Suprapubic skin (tissue), 4 donors: ENCODE results near the gene MTERF4. TPM values are rescaled to one million over a fixed set of nuclear protein-coding genes. Genes with fewer than 3 reads are reported as not detected.

ENCODE experiments used
- DNase-seq, 2 donors: peaks; one replicate each; pipeline ENCODE4 v3.0.0-alpha.2; 2019; ENCODE audit warnings: low spot score in 2 of 2
- H3K27ac ChIP-seq: fragments of 200-600 bp; sonication (generic); one replicate; pipeline ENCODE4 v1.5.1; 2019
- H3K27me3 ChIP-seq: fragments of 200-600 bp; sonication (generic); one replicate; pipeline ENCODE4 v1.5.1; 2019
- H3K36me3 ChIP-seq: fragments of 200-600 bp; sonication (generic); one replicate; pipeline ENCODE4 v1.5.1; 2019
- H3K4me1 ChIP-seq: fragments of 200-600 bp; sonication (generic); one replicate; pipeline ENCODE4 v1.5.1; 2019
- H3K4me3 ChIP-seq: fragments of 200-600 bp; sonication (generic); one replicate; pipeline ENCODE4 v1.5.1; 2019; ENCODE audit warnings: mild to moderate bottlenecking
- H3K9me3 ChIP-seq: fragments of 200-600 bp; sonication (generic); one replicate; pipeline ENCODE4 v1.5.1; 2019
- CTCF ChIP-seq, 2 donors: fragments of 200-600 bp in 1 of 2; fragments of 450-650 bp in 1 of 2; sonication (generic) in 1 of 2; IDR thresholded peaks; one replicate each; pipeline ENCODE4 v1.5.1; 2016 to 2019; ENCODE audit warnings: antibody characterized with exemption in 2 of 2, mild to moderate bottlenecking in 1 of 2, moderate library complexity in 1 of 2
- EP300 ChIP-seq: sonication (generic); formaldehyde crosslinking; IDR thresholded peaks from one replicate; pipeline ENCODE4 v1.6.1; 2017; ENCODE audit warnings: antibody characterized with exemption
- POLR2A ChIP-seq, 2 donors: fragments of 450-650 bp; IDR thresholded peaks; one replicate each; pipeline ENCODE4 v1.6.1; 2017; ENCODE audit warnings: antibody characterized with exemption in 2 of 2, mild to moderate bottlenecking in 2 of 2, moderate library complexity in 2 of 2
- POLR2AphosphoS5 ChIP-seq, 3 donors: sonication (generic); formaldehyde crosslinking; IDR thresholded peaks; one replicate each; pipeline ENCODE4 v1.6.1; 2017; ENCODE audit warnings: antibody characterized with exemption in 3 of 3
- WGBS: methylation state at CpG from one replicate; pipeline ENCODE4 v1.1.5; 2018; 5-methylcytosine and 5-hydroxymethylcytosine counted together
- total RNA-seq, 4 donors: library from RNA; depleted of rRNA; stranded (reverse); fragments of >200 nt; gene quantifications; one replicate each; pipeline ENCODE4 v1.1.0, GENCODE V29; 2016

MTERF4 gene
- total RNA-seq, 4 donors from 2014 or later = 30.0 to 81.8 (median 52.4) TPM

GRCh38 chr2:241087420-241088268, 14.4 kb downstream of the MTERF4 start:
- Histone ChIP-seq H3K4me3 (no peak overlapping the region), H3K9me3 (no peaks in the 10 kb centered on the region), H3K4me1 (no peaks in the 10 kb centered on the region), H3K36me3 (peaks cover 71% of the 10 kb centered on the region), H3K27ac (no peak overlapping the region), H3K27me3 (no peaks in the 10 kb centered on the region)
- peak in 1 of 2 donors; percentile 54 for DNase-seq
- 94% methylated on average over 28 of the region's 29 CpGs for WGBS
- TF ChIP-seq CTCF (IDR thresholded peaks at IDR 0.05) = no peak
- no peak for TF ChIP-seq POLR2A (IDR thresholded peaks at IDR 0.05)
- no peak for TF ChIP-seq POLR2AphosphoS5 (IDR thresholded peaks at IDR 0.05)
- TF ChIP-seq EP300 = no peak

GRCh38 chr2:241084856-241085444, 17.1 kb downstream of the MTERF4 start:
- 92% methylated on average over 4 of the region's 4 CpGs for WGBS

GRCh38 chr2:241083091-241083415, 19.0 kb downstream of the MTERF4 start:
- Histone ChIP-seq H3K4me1 (no peaks in the 10 kb centered on the region), H3K9me3 (no peaks in the 10 kb centered on the region), H3K27ac (no peak overlapping the region), H3K27me3 (no peaks in the 10 kb centered on the region), H3K4me3 (no peak overlapping the region), H3K36me3 (peaks cover 32% of the 10 kb centered on the region)
- no peak for TF ChIP-seq POLR2AphosphoS5 (IDR thresholded peaks at IDR 0.05)
- no peak for TF ChIP-seq EP300
- TF ChIP-seq POLR2A (IDR thresholded peaks at IDR 0.05) = no peak
- no peak for TF ChIP-seq CTCF (IDR thresholded peaks at IDR 0.05)
- WGBS = 83% methylated on average over 5 of the region's 5 CpGs
- no peak for DNase-seq

More at GRCh38 chr2:241084856-241085444, 17.1 kb downstream of the MTERF4 start:
- no peak for TF ChIP-seq POLR2A (IDR thresholded peaks at IDR 0.05)
- TF ChIP-seq POLR2AphosphoS5 (IDR thresholded peaks at IDR 0.05) = no peak
- TF ChIP-seq EP300 = no peak
- TF ChIP-seq CTCF (IDR thresholded peaks at IDR 0.05) = no peak
- Histone ChIP-seq H3K4me1 (no peaks in the 10 kb centered on the region), H3K27ac (no peak overlapping the region), H3K36me3 (peaks cover 49% of the 10 kb centered on the region), H3K27me3 (no peaks in the 10 kb centered on the region), H3K4me3 (no peak overlapping the region), H3K9me3 (no peaks in the 10 kb centered on the region)
- no peak for DNase-seq

GRCh38 chr2:241082341-241083090, 19.6 kb downstream of the MTERF4 start:
- no peaks in the 10 kb centered on the region for H3K9me3 ChIP-seq
- no peak overlapping the region for H3K4me3 ChIP-seq
- no peak for DNase-seq
- no peaks in the 10 kb centered on the region for H3K4me1 ChIP-seq
- WGBS = 71% methylated on average over 14 of the region's 14 CpGs
- no peak overlapping the region for H3K27ac ChIP-seq
- peaks cover 26% of the 10 kb centered on the region for H3K36me3 ChIP-seq
- no peak for TF ChIP-seq EP300
- TF ChIP-seq CTCF (IDR thresholded peaks at IDR 0.05) = no peak
- TF ChIP-seq POLR2A (IDR thresholded peaks at IDR 0.05) = no peak
- no peak for TF ChIP-seq POLR2AphosphoS5 (IDR thresholded peaks at IDR 0.05)
- H3K27me3 ChIP-seq = no peaks in the 10 kb centered on the region
